Keratinocyte (primary cell): ENCODE measurements around the gene UNC79. TPM values are rescaled to one million over a fixed set of nuclear protein-coding genes. Genes with fewer than 3 reads are reported as not detected.

Experiments used
- DNase-seq: peaks from one replicate; pipeline ENCODE4 v3.0.0-alpha.2; 2011; ENCODE audit warnings: low read depth, missing footprints, low spot score
- FAIRE-seq: peaks from 2 replicates; lab custom pipeline; 2011; peaks lifted over from hg19 to GRCh38; lab: Jason Lieb, UNC
- H2AFZ ChIP-seq: 2 replicates; pipeline ENCODE4 v1.6.0; 2012; ENCODE audit warnings: low read length, control low read depth, inconsistent platforms; ENCODE audit not compliant: control insufficient read depth
- H3K27ac ChIP-seq: 2 replicates; pipeline ENCODE4 v1.5.1; 2011; ENCODE audit warnings: low read length; ENCODE audit not compliant: control insufficient read depth, insufficient read depth
- H3K27me3 ChIP-seq: 3 replicates; pipeline ENCODE4 v1.6.0; 2011; ENCODE audit warnings: low read length; ENCODE audit not compliant: control insufficient read depth, insufficient read depth; ENCODE audit errors: extremely low read depth
- H3K36me3 ChIP-seq, 2 experiments: 2 replicates in 1 of 2; 3 replicates in 1 of 2; pipeline ENCODE4 v1.5.1; 2011; ENCODE audit warnings: low read length in 2 of 2, mild to moderate bottlenecking in 1 of 2; ENCODE audit not compliant: control insufficient read depth in 2 of 2, insufficient read depth in 2 of 2; ENCODE audit errors: extremely low read depth in 1 of 2
- H3K4me1 ChIP-seq: 3 replicates; pipeline ENCODE4 v1.5.1; 2011; ENCODE audit warnings: low read length; ENCODE audit not compliant: control insufficient read depth, insufficient read depth; ENCODE audit errors: extremely low read depth
- H3K4me2 ChIP-seq: 3 replicates; pipeline ENCODE4 v1.6.0; 2011; ENCODE audit warnings: low read depth, low read length; ENCODE audit not compliant: control insufficient read depth, insufficient read depth; ENCODE audit errors: extremely low read depth
- H3K4me3 ChIP-seq, 3 experiments: fragments of 200-600 bp in 1 of 3; sonication (generic) in 1 of 3; 2 replicates in 2 of 3; 3 replicates in 1 of 3; pipeline ENCODE4 v1.5.1; 2011 to 2016; ENCODE audit warnings: low read length in 3 of 3, mild to moderate bottlenecking in 3 of 3, control low read depth in 2 of 3, inconsistent platforms in 1 of 3, low read depth in 1 of 3, mixed read lengths in 1 of 3, mixed run types in 1 of 3, moderate library complexity in 1 of 3; ENCODE audit not compliant: control insufficient read depth in 2 of 3, insufficient read depth in 2 of 3; ENCODE audit errors: extremely low read depth in 1 of 3
- H3K79me2 ChIP-seq: 2 replicates; pipeline ENCODE4 v1.6.0; 2012; ENCODE audit warnings: low read length; ENCODE audit not compliant: control insufficient read depth, insufficient read depth
- H3K9ac ChIP-seq: 3 replicates; pipeline ENCODE4 v1.6.0; 2011; ENCODE audit warnings: low read length; ENCODE audit not compliant: control insufficient read depth, insufficient read depth; ENCODE audit errors: extremely low read depth
- H3K9me1 ChIP-seq: 3 replicates; pipeline ENCODE4 v1.6.0; 2011; ENCODE audit warnings: low read length; ENCODE audit not compliant: control insufficient read depth, insufficient read depth; ENCODE audit errors: extremely low read depth
- H3K9me3 ChIP-seq: 2 replicates; pipeline ENCODE4 v1.5.1; 2012; ENCODE audit warnings: low read depth, low read length; ENCODE audit not compliant: control insufficient read depth
- H4K20me1 ChIP-seq: 3 replicates; pipeline ENCODE4 v1.6.0; 2011; ENCODE audit warnings: low read length; ENCODE audit not compliant: control insufficient read depth, insufficient read depth; ENCODE audit errors: extremely low read depth
- CTCF ChIP-seq, 3 experiments: IDR thresholded peaks in 1 of 3; conservative IDR thresholded peaks in 1 of 3; optimal IDR thresholded peaks in 1 of 3; 2 replicates in 2 of 3; 3 replicates in 1 of 3; pipeline versions ENCODE3 to v1.5.1; 2011; ENCODE audit warnings: low read length in 3 of 3, mild to moderate bottlenecking in 3 of 3, moderate library complexity in 2 of 3, control low read depth in 1 of 3, inconsistent platforms in 1 of 3; ENCODE audit not compliant: insufficient read depth in 2 of 3; ENCODE audit errors: extremely low read depth in 1 of 3
- EZH2 ChIP-seq: IDR thresholded peaks from one replicate; pipeline ENCODE4 v1.6.1; 2012; ENCODE audit warnings: inconsistent platforms, mild to moderate bottlenecking, low read length, moderate library complexity
- dilution Hi-C: fragments of 300-500 bp; cut with MboI; formaldehyde crosslinking; loops from one replicate; pipeline ENCODE4 v1.7.0; 2020; ENCODE audit warnings: low sequenced_read_pairs; ENCODE audit not compliant: extremely low pct_ligation_motif_present
- polyA plus RNA-seq, 5 experiments: library from polyadenylated mRNA; depleted of rRNA in 3 of 5; stranded (reverse) in 3 of 5; stranded (forward) in 1 of 5; unstranded in 1 of 5; fragments of >200 nt; gene quantifications; 1 replicate in 1 of 5; 2 replicates in 3 of 5; 3 replicates in 1 of 5; pipeline versions ENCODE4 v1.2.1 to v1.2.3, GENCODE V29; 2011 to 2012; ENCODE audit warnings: missing spikeins in 2 of 5, low read depth in 1 of 5, low replicate concordance in 1 of 5

UNC79 gene
- polyA plus RNA-seq, 1 donor (not counting 4 experiments of a cell fraction or from before 2014, with no cell fraction given) = 0.01 TPM

DNA sequence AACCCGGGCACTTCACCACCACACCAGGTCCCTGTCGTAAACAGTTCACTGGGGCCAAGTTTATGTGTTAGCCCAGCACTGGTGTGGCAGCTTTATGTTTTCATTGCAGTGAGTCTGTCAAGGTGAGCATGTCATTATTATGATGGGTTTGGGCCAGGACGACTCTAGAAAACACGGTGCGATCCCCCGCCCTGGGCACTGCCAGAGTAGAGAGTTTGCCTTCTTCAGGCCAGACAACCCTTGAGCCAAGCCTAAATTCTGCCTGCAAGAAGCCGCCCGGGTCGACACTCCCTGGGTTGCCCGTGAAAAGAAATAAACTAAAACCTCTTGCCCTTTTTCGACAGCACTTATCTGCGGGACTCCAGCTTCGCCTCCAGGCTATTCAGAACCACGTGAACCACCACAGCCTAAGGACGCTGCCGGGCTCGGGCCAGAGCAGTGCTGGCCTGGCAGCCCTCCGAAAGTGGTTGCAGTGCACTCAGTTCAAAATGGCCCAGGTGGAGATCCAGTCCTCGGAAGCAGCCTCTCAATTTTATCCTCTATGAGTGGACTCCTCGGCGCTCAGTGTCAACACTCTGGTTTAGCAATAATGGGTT lies 275.7 kb downstream of the UNC79 start:
- Histone ChIP-seq H3K27ac (no peak overlapping the region), H2AFZ (no peak overlapping the region), H3K9me1 (no peaks in the 10 kb centered on the region), H3K27me3 (no peaks in the 10 kb centered on the region), H4K20me1 (no peaks in the 10 kb centered on the region), H3K36me3 (no peaks in the 10 kb centered on the region), H3K79me2 (no peaks in the 10 kb centered on the region), H3K4me1 (no peaks in the 10 kb centered on the region), H3K9me3 (no peaks in the 10 kb centered on the region), H3K4me2 (no peak overlapping the region), H3K9ac (no peak overlapping the region), H3K4me3 (no peak overlapping the region)
- dilution Hi-C loops = no loop called here
- DNase-seq = no peak
- TF ChIP-seq CTCF (optimal IDR thresholded peaks at IDR 0.05 in 1 of 3, IDR thresholded peaks at IDR 0.05 in 1 of 3, conservative IDR thresholded peaks at IDR 0.05 in 1 of 3; ENCODE audit: extremely low read depth in 1 of 3, insufficient read depth in 2 of 3, low read length in 3 of 3) (no peak), EZH2 (no peak)
- no peak for FAIRE-seq

DNA sequence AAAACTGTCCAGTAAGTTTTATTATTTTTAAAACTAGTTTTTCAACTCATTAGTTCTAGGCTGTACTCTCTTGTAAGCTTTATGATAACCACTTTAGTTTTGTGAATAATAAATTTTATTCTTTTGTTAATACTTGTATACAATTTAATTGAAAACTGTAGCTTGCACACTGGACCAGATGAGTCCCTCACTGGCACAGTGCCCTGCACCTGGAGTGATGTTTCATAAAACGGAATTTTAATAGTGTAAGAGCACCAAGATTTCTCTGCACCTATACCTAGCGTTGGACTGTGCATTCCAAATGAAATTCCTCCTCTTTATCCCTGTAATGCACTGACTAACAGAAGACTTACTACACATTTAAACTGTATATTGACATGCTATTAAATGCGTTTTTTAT lies 276.7 kb downstream of the UNC79 start:
- dilution Hi-C loops = no loop called here

More for the DNA sequence above, 276.7 kb downstream of the UNC79 start:
- no peaks in the 10 kb centered on the region for H3K9me3 ChIP-seq
- no peak overlapping the region for H3K27ac ChIP-seq
- DNase-seq = no peak
- H3K36me3 ChIP-seq = no peaks in the 10 kb centered on the region
- H3K4me1 ChIP-seq = no peaks in the 10 kb centered on the region
- TF ChIP-seq CTCF (optimal IDR thresholded peaks at IDR 0.05 in 1 of 3, IDR thresholded peaks at IDR 0.05 in 1 of 3, conservative IDR thresholded peaks at IDR 0.05 in 1 of 3; ENCODE audit: extremely low read depth in 1 of 3, insufficient read depth in 2 of 3, low read length in 3 of 3) (no peak), EZH2 (no peak)
- H3K27me3 ChIP-seq = no peaks in the 10 kb centered on the region
- H2AFZ ChIP-seq = no peak overlapping the region
- H3K4me2 ChIP-seq = no peak overlapping the region
- H3K9me1 ChIP-seq = no peaks in the 10 kb centered on the region
- no peak for FAIRE-seq
- no peak overlapping the region for H3K4me3 ChIP-seq
- no peak overlapping the region for H3K9ac ChIP-seq
- H3K79me2 ChIP-seq = no peaks in the 10 kb centered on the region
- H4K20me1 ChIP-seq = no peaks in the 10 kb centered on the region
